Uterus (tissue), 4 donors: ENCODE measurements around the gene TMEM95. TPM values are rescaled to one million over a fixed set of nuclear protein-coding genes. Genes with fewer than 3 reads are reported as not detected.

Experiments
- DNase-seq, 2 donors: peaks; one replicate each; pipeline ENCODE4 v3.0.0-alpha.2; 2019 to 2020
- H3K27ac ChIP-seq, 2 donors: fragments of 200-600 bp; sonication (generic); 1 replicate in 1 of 2; 2 replicates in 1 of 2; pipeline ENCODE4 v1.5.1; 2016 to 2018
- H3K27me3 ChIP-seq, 2 donors: fragments of 200-600 bp; sonication (generic); one replicate each; pipeline ENCODE4 v1.5.1; 2018 to 2019; ENCODE audit warnings: control low read depth in 1 of 2
- H3K36me3 ChIP-seq, 2 donors: fragments of 200-600 bp; sonication (generic); one replicate each; pipeline ENCODE4 v1.5.1; 2019; ENCODE audit warnings: control low read depth in 1 of 2
- H3K4me1 ChIP-seq, 2 donors: fragments of 200-600 bp; sonication (generic); one replicate each; pipeline ENCODE4 v1.5.1; 2018 to 2019; ENCODE audit warnings: control low read depth in 1 of 2
- H3K4me3 ChIP-seq, 2 donors: fragments of 200-600 bp; sonication (generic); 1 replicate in 1 of 2; 2 replicates in 1 of 2; pipeline ENCODE4 v1.5.1; 2018 to 2019; ENCODE audit warnings: mild to moderate bottlenecking in 1 of 2
- H3K9me3 ChIP-seq, 2 donors: fragments of 200-600 bp; sonication (generic); one replicate each; pipeline ENCODE4 v1.5.1; 2019; ENCODE audit warnings: control low read depth in 1 of 2
- POLR2A ChIP-seq, 2 donors: fragments of 450-650 bp; IDR thresholded peaks; one replicate each; pipeline ENCODE4 v1.6.1; 2016; ENCODE audit warnings: antibody characterized with exemption in 2 of 2, mild to moderate bottlenecking in 1 of 2, moderate library complexity in 1 of 2
- intact Hi-C: fragments of 100-400 bp; cut with DNase I; formaldehyde crosslinking; loops from one replicate; pipeline ENCODE4 v1.15.1; 2023; ENCODE audit warnings: low total_unique reads
- total RNA-seq, 4 donors: library from RNA; depleted of rRNA in 3 of 4; stranded (reverse); fragments of >200 nt in 3 of 4; gene quantifications; one replicate each; pipeline versions ENCODE4 v1.1.0 to v1.2.4, GENCODE V29; 2014 to 2023
- TF ChIP-seq, protein P1 (sequence below), 4 experiments: fragments of 200-600 bp in 2 of 4; fragments of 450-650 bp in 2 of 4; sonication (generic) in 2 of 4; IDR thresholded peaks; one replicate each; pipeline ENCODE4 v1.5.1; 2016 to 2019; ENCODE audit warnings: antibody characterized with exemption in 4 of 4, mild to moderate bottlenecking in 2 of 4, moderate library complexity in 1 of 4
- donor health status: DM: yes; HTN: yes; CAD: no.

Gene TMEM95
- total RNA-seq, 4 donors from 2014 or later, result not detected

DNA sequence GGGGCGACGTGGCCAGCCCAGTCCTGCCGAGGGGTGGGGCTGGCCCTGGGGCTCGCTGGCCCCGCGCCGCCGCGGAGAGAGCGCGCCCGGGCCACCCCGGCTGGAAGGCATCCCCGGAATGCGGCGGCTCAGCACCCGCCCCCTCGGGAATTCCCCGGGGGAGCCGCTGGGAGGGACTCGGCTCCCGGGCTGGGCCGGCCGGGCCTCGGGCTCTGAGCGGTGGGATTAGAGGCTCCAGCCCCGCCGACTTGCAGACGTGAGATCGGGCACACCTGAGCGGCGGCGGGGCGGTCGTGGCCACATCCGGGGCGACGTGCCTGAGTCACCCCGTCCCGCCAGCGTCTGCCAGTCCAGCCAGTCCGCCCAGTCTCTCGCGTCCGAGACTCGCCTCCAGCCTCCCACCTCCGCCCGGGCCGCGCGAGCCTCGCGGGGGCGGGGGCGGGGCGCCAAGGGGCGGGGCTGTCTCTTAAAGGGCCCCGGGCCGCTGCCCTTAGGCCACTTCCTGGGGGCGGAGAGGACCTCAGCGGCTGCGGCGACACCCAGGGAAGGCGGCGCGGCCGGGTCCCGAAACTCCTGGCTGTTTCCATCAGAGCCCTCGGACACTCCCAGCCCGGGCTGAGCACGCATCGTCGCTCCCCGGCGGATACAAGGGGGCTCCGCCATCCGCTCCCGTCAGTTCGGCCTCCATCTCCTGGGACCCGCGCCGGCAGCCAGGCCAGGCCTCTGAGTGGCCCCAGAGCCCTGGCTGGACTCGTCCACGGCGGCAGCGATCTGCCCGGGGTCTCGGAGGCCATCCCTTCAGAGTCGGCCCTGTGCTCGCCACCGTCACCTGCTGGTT, 3.1 kb upstream of the TMEM95 start, which contains the start of gene KCTD11:
Gene KCTD11, plus strand, starts transcription at position 498 of the 838 bp plus-strand sequence.
- TF ChIP-seq POLR2A (IDR thresholded peaks at IDR 0.05), result peak; percentile 19 to 65
- TF ChIP-seq, protein P1, sequence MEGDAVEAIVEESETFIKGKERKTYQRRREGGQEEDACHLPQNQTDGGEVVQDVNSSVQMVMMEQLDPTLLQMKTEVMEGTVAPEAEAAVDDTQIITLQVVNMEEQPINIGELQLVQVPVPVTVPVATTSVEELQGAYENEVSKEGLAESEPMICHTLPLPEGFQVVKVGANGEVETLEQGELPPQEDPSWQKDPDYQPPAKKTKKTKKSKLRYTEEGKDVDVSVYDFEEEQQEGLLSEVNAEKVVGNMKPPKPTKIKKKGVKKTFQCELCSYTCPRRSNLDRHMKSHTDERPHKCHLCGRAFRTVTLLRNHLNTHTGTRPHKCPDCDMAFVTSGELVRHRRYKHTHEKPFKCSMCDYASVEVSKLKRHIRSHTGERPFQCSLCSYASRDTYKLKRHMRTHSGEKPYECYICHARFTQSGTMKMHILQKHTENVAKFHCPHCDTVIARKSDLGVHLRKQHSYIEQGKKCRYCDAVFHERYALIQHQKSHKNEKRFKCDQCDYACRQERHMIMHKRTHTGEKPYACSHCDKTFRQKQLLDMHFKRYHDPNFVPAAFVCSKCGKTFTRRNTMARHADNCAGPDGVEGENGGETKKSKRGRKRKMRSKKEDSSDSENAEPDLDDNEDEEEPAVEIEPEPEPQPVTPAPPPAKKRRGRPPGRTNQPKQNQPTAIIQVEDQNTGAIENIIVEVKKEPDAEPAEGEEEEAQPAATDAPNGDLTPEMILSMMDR (IDR thresholded peaks at IDR 0.05), result peak in 2 of 4 experiments; percentile 41 to 55
- intact Hi-C loops, result loop anchor here (10.0 kb wide), 1 partner anchor 233 kb away; the partner anchor contains the start of gene MPDU1
- peaks cover 0 to 8% of the 10 kb centered on the region in 2 donors for H3K4me1 ChIP-seq

DNA sequence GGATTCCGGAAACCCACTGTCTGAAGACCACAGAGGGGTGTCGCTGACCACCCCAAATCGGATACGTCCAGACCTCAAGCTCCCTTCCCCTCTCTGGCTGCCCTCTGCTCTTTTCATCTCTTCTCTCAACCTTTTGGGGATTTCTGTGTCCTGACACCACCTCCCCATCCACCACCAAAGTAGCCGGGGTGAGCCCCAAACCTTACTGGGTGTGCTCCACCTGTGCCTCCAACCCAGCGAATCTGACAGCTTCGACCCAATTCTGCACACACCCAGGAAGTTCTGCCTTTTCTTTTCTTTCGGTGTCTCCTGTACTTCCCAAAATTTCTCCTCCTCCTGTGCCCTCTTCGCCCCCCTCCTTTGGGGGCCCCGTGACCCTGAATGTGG, 2.5 kb upstream of the TMEM95 start:
- Histone ChIP-seq H3K27ac (peak overlapping the region; percentile 95 to 97), H3K4me1 (peaks cover 0 to 8% of the 10 kb centered on the region in 2 donors), H3K27me3 (no peaks in the 10 kb centered on the region), H3K9me3 (no peaks in the 10 kb centered on the region), H3K36me3 (no peaks in the 10 kb centered on the region), H3K4me3 (peak overlapping the region; percentile 76 to 97)
- TF ChIP-seq, protein P1 (IDR thresholded peaks at IDR 0.05), result peak in 2 of 4 experiments; percentile 69 to 85
- TF ChIP-seq POLR2A (IDR thresholded peaks at IDR 0.05), result no peak
- intact Hi-C loops, result loop anchor here (10.0 kb wide), 1 partner anchor 232 kb away; the partner anchor contains the start of gene MPDU1
- no peak for DNase-seq

More for the DNA sequence above, 3.1 kb upstream of the TMEM95 start, which contains the start of gene KCTD11:
- peak; percentile 88 to 93 for DNase-seq
- Histone ChIP-seq H3K36me3 (no peaks in the 10 kb centered on the region), H3K27ac (peak within 1 kb of the TSS; percentile 95 to 97), H3K4me3 (peak within 1 kb of the TSS; percentile 76 to 97), H3K9me3 (no peaks in the 10 kb centered on the region), H3K27me3 (no peaks in the 10 kb centered on the region)

GRCh38 chr17:7352910-7353635, 1.9 kb upstream of the TMEM95 start:
- H3K27me3 ChIP-seq, result no peaks in the 10 kb centered on the region
- intact Hi-C loops, result loop anchor here (10.0 kb wide), 1 partner anchor 232 kb away; the partner anchor contains the start of gene MPDU1
- H3K4me3 ChIP-seq, result peak overlapping the region in 1 of 2 donors; percentile 76
- H3K27ac ChIP-seq, result peak overlapping the region; percentile 95 to 97
- TF ChIP-seq POLR2A (IDR thresholded peaks at IDR 0.05), result no peak
- TF ChIP-seq, protein P1 (IDR thresholded peaks at IDR 0.05), result no peak
- peaks cover 0 to 8% of the 10 kb centered on the region in 2 donors for H3K4me1 ChIP-seq
- no peak for DNase-seq
- no peaks in the 10 kb centered on the region for H3K9me3 ChIP-seq
- no peaks in the 10 kb centered on the region for H3K36me3 ChIP-seq

GRCh38 chr17:7354262-7354843, 603 bp upstream of the TMEM95 start:
- Histone ChIP-seq H3K9me3 (no peaks in the 10 kb centered on the region), H3K4me1 (peaks cover 0 to 8% of the 10 kb centered on the region in 2 donors), H3K4me3 (no peak overlapping the region), H3K36me3 (no peaks in the 10 kb centered on the region), H3K27ac (peak overlapping the region in 1 of 2 donors; percentile 34), H3K27me3 (no peaks in the 10 kb centered on the region)
- TF ChIP-seq, protein P1 (IDR thresholded peaks at IDR 0.05), result no peak
- TF ChIP-seq POLR2A (IDR thresholded peaks at IDR 0.05), result no peak
- intact Hi-C loops, result loop anchor here (10.0 kb wide), 1 partner anchor 230 kb away; the partner anchor contains the start of gene MPDU1
- DNase-seq, result no peak
